ENCODE measurements around the gene HAAO.

The HAAO gene

DNA sequence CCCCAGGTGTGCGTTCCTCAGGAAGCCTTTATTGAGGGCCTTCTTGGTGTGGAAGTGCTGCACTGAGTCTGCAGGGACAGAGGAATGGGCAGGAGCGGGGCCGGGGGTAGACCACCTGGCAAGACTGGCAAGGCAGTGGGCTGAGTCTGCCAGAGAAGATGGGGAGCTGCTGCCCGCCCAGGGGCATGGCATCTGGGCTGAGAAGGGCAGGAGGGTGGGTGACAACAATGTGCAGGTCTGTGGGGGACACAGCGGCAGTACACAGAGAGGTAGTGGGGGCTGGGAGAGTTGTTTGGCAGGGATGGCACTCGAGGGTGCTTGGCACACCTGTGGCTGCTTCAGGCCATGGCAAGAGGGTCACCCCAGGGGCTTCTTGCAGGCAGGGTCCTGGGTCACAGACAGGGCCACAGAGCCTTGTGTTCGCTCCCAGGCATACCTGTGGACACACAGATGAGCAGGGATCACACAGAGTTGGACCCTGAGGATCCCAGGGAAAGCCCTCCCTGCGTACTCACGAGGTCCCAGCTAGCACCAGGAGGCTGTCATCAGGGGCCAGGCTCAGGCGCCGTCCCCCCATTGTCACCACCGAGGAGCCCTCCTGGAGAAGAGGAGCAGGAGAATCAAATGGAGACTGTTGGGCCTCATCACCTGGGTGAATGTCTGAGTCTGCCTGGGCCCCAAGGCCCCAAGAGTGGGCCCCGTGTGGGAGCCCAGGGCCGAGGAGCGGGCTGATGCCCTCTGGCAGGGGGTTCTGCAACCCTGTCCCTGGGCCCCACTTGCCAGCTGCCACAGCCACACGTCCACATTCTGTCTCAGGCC lies 25.1 kb downstream of the HAAO start:
- DNase-seq: no peak

DNA sequence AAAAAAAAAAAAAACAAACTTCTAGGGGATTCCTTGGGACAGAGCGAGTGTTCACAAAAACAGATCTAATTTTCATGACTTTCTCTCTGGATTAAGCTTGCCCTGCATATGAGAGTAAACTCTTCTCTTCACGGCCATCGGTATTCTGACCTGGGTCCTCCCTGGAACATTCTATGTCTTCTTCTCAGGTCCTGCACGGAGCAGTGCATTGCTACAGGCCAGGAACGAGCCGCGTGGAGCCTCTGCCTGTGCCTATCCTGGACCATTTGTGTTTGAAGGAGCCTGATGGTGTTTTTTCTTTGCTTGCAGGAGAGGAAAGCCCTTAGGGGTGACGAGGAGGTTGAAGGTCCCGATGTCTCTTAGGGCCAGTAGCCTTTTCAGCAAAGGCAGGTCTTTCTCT lies 26.7 kb downstream of the HAAO start:
- DNase-seq: no peak

DNA sequence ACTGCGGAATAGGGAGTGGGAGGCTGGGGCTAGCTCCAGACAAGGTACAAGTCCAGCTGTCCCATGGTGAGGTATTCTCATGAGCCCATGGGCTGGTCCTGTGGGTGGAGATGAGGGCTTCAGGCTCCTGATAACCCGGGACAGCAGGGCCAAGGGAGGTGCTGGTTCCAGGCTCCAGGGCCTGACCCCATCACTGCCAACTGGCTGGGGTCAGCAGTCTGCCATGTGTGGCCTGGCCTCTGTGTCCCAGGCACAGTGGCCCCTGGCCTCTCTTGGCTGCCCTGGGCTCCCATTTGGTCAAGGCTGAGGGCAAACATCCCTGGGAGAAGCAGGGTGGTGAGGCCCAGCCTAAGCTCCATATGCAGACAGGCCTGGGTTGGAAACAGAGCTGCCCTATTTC lies 27.5 kb downstream of the HAAO start:
- no peak for DNase-seq

DNA sequence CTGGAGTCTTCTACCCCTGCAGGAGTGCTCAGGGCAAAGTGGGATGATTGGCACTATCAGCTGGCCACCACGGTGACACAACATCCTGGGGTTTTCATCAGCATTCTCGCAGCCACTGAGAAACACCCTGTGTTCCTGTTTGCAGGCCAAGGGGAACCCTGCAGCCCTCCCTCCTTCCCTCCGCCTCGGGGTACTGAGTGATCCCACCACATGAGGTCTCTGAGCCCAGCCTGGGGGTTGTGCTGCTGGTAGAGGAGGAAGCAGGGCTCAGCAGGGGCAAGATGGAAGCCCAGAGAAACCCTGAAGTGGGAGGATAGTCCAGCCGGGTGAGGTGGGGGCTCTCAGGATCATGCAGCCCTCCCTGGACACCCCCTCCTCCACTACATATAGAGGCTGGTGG lies 28.3 kb downstream of the HAAO start, which contains the start of gene OXER1:
Gene OXER1 (minus strand): TSS at position 40 of the 400 bp plus-strand sequence. CDS start 73 bp downstream, outside the sequence.
- no peak for DNase-seq

DNA sequence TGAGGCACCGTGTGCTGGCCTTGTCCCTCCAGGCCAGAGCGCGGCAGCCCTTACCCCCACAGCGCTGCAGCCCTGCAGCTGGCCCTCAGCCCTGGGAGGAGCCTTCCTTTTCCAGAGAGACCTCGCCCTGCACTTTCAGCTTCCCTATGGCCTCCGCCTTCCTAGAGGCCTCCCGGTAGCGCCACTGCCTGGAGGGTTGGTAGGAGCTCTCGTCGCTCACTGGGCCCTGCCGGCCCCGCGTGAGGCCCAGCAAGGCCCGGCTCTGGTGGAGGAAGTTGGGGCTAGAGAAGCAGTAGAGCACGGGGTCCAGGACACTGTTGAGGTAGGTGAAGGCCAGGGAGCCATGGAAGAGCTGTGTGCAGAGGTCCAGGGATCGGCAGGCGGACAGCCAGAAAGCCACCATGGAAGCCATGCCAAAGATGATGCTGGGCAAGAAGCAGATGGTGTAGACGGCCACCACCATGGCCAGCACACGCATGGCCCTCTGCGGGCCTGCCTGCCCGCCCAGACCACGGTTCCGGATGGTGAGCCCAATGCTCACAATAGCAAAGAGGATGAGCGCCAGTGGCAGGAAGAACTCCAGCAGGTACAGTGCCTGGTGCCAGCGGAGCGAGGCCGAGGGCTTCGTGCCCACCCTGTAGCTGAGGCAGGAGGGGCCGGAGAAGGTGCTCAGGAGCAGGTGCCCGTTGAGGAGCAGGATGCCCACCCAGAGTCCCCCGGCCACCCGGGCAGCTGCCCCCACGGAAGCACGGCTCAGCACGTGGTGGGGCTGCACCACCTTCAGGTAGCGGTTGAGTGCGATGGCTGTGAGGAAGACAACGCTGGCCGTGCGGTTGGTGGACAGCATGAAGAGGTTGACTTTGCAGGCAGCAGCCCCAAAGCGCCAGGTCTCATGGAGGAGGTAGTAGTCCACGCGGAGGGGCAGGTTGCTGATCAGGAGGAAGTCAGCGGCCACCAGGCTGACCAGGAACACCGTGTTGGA lies 29.3 kb downstream of the HAAO start:
- no peak for DNase-seq

DNA sequence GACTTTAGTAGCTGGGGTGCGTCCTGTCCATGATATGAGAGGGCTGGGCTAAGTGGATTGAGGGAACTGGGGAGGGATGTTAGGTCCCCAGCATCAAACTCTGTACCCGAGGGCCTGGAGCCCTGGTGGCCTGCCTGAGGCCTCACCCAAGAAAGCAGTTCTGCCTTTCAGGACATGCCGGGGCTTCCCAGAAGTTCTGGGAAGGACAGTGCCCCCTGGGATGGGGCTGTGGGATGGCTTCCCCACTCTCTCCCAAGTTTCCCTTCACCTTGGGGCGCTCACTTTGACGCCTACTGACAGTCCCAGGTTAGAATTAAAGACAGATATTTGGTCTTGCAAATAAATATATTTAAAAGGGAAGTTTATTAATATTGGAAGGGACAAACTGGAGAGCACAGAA lies 30.2 kb downstream of the HAAO start:
- DNase-seq: no peak

DNA sequence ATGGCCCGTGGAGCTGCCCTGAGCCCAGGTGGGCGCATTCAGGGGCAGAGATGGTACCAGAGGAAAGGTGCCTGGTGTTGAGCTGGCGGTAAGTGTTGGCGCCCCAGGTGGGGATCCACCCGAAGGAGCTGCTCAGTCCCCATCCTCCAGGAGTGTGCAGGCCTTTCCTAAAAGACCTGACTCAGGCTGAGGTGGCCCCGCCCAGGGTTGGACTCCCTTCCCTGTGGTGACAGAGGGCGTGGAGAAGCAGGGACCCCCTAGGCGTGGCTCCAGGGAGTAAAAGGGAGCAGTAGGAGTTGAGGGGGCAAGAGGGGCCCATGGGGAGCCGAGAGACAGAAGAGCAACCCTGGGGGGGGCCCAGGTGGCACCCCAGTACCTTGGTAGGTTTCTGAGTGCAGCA lies 30.8 kb downstream of the HAAO start:
- no peak for DNase-seq

DNA sequence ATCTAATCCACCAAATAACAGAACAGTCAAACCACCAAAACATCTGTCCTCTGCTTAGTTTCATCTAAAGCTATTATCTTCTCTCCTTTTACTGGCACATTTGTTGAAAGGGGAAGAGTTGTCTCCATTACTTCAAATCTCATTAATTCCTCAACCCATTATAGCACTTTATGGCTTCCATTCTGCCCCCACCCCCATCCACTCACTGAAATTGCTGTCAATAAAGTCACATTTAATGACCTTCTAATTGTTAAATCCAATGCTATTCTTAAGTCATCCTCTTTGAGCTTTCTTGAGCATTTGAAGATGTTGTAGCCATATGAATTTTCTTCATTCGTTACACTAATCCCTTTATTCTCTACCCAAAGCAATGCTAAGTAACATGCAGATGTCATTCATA lies 33.6 kb downstream of the HAAO start:
- no peak for DNase-seq

DNA sequence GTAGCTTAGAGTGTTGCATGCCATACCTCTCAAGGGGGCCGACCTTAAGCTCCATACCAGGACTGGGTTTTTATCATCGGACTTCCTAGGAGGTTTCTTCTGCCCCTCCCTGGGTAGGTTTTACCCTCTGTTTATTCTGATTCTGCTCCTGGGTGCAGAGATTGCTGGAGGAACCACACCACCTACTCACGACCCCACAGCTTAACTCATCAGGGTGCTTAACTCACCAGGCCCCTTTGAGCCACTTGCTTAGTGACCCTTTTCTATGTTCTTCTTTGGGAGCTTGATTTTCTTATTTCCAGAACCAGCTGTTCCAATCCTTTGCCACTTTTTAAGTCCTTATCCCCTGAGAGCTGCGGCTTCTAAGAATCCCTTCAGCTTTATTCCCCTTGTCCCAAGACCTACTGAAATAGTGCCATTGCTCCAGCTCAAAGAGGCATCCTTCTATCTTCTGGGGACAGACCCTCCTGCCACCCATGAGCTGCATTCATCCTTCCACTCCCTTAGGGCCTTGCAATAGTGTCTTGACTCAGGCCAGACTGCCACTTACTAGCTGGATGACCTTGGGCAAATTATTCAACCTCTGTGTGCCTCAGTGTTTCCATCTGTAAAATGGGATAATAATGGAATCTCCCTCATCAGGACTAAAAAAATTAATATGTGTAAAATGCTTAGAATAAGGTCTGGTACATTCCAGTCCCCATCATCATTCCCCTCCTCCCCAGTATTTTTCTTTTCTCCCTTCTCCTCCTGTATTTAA lies 34.2 kb downstream of the HAAO start:
- no peak for DNase-seq

DNA sequence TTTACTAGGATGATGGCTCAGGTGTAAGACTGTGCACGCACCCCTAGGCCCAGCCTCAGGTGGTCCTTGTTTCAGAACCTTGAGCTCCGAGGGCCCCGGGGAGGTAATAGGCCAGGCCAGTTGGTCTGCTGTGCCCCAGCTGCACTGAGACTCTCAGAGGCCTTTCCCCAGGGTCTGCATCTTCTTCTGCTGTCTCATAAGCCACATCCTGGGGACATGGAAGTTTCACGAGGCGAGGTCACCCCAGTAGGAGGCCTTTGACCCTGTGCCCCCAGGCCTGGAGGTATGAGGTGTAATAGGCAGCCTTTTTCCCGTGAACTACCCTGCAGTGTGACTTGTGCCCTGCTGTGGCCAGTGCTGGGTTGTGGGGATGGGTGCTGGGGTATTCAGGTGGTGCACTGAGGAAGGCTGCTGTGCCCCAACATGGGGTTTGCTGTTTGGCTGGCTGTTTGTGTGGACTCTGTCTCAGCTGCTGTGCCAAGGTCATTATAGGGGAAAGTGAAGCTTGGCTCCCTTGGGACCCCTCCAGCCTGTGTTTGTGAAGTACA lies 35.3 kb downstream of the HAAO start:
- DNase-seq: no peak

DNA sequence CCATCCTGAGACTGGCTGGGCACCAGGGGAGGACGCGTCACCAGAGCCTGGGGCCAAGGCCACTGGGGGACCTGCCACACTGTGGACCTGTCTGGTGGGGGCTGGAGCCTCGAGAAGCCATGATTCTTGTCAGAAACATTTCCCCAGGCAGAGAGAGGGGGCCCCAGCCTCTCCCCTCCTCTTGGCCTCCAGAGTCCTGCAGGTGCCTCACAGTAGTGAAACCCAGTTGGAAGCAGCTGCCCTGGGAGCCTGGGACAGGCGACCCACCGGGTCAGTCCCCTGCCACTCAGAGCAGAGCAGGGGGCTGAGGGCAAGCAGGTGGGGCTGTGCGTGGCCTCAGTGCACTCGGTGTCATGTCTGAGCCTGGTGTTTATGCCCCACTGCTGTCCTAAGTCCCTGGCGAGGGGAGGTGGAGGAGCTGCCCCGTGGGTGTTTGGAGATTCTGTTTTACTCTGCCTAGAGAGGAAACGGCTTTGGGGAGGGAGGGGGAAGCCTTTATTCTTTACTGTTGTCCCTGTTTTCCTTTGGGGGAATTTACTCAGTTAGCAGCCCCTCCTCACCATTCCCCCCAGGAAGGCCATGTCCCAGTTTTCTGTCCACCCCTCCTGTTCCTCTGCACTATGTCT lies 36.1 kb downstream of the HAAO start:
- no peak for DNase-seq

DNA sequence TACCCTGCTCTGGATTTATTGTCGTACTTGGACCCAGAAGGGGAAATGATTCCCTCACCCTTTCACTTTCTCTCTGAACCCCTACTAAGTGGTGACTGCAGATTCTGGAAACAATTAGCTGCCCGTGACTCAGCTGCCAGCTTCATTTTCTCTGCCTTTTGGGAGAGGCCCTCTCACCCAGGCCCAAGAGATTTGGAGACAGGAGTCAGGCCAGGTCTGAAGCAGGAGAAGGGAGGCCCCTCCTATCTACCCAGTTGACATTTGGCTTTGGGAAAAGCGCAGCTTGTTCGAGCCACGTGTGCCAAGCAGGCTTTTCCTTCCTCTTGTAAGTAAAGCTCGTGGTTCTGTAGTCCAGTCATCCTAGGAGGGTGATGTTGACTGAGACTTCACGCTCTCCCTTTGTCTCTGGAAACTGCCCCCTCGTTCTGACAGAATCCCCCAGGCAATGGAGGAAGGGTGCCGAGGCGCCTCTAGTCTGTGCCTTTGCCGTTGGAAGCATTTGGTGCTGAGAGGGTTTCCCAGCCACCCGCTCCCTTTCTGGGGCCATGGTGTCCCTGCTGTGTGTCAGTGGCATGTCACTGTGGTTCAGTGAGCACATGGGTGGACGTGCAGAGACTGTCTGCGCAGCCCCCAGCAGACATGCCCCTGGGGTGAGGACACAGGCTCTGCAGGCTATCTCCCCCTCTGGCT lies 37.0 kb downstream of the HAAO start:
- DNase-seq: no peak

DNA sequence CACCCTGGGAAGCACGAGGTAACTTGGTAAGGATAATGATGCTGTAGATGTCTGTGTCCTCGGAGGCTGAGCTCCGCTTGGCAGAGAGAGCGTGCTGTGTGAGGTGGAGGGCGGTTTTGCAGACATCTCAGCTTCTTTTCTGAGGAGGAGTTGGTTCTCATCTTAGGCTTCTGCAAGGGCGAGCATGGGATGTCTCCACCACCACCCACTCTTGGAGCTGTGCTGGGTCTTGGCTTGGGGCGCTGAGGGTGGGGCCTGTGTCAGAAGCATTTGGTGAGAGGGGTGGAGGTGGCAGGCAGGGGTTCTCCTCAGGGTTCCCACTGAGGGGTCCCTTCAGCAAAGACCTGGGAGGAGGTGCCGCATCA lies 37.6 kb downstream of the HAAO start:
- DNase-seq: no peak

DNA sequence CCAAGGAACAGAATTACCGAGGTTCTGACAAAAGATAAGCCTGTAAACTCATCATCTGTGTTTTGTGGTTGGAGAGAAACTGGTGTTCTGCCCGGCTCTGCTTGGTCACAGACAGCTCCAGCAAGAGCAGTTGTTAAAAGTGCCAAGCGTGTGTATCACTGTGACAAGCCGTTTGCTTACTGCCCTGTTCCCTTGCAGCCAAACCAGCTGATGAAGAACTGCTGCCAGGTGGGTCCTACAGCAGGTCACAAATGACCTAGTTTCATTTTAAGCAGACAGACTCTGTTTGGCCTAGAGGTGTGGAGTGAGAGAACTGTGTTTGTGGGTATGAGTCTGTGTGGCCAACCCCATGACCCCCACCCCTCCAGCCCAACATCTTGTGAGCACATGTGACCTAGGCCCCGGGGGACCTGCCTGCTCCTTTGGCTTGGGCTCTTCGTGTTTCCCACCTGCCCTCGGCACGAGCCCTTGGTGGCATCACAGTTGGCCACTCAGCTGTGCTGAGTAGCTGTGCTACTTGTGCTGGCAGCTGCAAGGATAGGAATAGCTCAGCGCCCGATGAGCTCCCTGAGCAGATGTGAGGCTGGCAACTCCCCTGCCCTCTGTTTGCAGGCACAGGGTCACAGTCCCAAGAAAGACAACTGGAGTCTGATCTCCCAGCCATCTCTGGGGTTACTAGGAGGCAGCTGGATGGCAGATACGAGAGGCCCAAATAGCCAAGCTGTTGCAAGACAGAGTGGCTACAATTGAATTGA lies 38.2 kb downstream of the HAAO start:
- peak; percentile 59 to 66 for DNase-seq

DNA sequence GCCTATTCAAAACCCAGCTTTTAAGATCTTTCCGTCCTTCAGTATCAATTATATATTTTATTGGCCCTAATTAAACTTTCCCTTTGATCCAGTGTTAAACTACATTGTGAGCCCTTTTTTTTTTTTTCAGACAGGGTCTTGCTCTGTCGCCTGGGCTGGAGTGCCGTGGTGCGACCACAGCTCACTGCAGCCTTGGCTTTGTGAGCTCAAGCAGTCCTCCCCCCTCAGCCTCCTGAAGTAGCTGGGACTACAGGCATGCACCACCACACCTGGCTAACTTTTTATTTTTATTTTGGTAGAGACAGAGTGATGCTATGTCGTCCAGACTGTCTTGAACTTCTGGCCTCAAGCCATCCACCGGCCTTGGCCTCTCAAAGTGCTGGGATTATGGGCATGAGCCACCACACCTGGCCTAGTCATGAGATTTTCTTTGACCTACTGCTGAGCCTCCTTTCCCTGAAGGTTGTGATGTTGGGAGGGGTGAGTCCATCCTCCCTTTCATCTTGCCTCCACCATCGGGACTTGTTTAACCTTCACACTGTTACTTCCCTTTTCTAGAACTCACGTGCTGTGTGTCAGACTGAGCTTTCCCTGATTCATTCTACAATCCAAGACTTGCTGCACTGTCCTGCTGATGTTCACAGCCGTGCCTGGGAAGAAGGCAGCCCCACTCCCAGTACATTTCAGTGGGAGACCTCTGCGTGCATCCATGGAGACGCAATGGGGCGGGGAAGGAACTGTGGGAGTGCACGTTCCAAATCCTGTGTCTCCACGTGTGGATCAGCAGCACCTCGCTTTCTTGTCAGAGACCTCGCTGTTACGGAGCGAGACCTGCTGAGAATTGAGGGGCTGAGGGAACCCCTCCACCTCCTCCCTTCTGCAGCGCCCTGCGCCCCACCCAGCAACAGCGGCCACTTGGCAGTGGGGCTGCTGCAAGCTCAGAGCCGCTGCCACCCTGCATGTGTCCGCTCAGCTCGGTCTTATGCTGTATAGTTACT lies 39.3 kb downstream of the HAAO start:
- DNase-seq: no peak

DNA sequence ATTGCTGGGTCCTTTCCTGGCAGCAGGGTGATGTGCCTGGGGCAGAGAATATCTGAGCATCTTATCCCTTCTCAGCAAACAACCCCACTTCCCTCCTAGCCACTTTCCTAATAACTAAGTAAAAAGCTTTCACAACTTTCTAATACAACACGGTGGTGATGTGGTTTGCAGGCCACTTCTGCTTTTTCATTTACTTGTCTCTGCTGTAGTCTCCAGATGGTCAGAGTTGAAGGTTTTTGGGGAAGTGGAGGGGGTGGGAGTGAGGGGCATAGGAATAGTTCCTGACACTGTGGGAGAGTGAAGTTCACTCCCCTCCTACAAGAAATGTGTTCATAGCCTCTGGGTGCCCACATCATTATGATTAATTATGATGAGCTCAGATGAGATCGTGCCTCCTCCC lies 40.1 kb downstream of the HAAO start:
- no peak for DNase-seq

DNA sequence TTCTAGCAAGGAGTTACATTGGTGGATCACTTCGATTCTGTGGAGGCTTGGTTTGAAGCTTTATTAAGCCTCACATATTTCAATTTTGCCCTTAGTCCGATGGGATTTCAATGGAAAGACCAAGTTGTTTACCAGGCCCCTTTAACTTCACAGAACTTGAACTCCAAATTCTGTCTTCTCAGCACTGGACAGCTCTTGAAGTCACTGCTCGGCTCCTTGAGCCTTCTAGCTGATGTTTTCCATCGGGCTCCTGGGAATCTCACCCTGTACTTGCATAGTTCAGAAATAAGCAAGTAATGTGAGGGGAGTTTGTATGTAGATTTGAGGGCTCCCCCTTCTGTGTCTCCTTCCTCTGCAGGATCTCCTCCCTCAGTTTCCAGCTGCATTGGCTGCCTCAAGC lies 43.5 kb downstream of the HAAO start:
- no peak for DNase-seq

DNA sequence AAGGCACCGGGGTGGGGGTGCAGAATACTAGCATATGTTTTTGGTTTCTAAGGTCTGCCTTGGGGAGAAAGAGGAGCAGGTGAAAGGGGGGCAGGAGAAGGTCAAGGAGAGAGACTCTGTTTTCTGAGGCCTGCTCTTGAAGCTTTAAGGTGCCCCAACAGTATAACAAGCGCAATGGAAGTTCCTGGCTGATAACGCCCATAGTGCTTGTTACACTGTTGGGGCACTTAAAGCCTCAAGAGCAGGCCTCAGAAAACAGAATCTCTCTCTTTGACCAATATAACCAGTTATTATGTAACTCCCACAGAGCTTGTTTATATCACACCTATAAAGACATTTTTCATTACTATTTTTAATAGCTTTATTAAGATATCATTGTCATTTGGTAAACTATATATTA lies 45.0 kb downstream of the HAAO start:
- DNase-seq: no peak

DNA sequence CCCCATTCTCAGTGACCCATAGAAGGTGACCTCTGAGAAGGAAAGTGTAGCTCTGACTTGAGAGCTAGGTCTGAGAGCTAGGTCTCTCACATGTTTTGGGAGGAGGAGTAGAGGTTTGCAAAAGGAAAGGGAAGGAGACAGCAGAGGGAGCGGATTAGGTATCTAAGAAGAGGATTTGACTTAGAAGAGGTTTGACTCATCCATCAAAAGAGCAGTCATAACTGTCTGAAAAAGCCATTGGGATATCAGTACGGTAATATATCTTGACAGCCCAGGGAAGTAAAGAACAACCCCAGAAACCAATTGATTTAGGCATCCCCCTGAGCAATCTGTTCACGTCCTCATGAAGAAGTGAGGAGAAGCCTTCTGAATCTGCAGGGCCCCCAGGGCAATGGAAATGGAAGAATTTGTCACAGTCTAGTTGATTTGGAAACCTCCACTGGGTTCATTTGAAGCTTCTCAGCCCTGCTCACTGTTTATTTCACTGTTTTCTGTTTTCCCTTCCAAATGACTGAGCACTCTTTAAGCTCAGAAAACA lies 47.8 kb downstream of the HAAO start:
- no peak for DNase-seq

DNA sequence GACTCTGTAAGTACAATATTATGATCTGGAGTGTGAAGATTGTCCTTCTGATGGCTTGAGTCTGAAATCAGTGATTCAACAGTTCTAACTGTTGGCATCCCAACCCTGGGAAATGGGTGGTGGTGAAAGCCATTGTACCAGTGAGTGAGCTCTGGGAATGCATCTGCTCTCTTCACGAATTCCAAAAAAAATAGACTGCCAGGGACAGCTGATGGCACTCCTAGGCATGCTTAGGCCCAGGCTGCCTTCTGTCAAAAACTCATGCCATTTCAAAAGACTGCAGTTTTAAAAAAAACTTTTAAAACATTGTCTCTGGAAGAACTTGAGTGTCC lies 48.8 kb downstream of the HAAO start:
- DNase-seq: no peak
